AG04449 (cell line): ENCODE results near the gene DBF4B.
"Not testable (repeated sequence)": the region's sequence is repeated elsewhere in the genome, so short reads cannot be mapped to it uniquely, and the experiment has no call there.

Experiments used
- CTCF ChIA-PET: fragments of 350-600 bp; formaldehyde crosslinking; extraction: SDS; loops from one replicate; lab custom pipeline; 2021; ENCODE audit warnings: antibody characterized with exemption; lab: Yijun Ruan, JAX
- POLR2A ChIA-PET: fragments of 400-600, 350-600 bp; formaldehyde crosslinking; extraction: SDS; loops from one replicate; lab custom pipeline; 2020; ENCODE audit warnings: antibody characterized with exemption, inconsistent platforms; lab: Yijun Ruan, JAX
- DNase-seq: peaks from one replicate; pipeline ENCODE4 v3.0.0-alpha.2; 2010; ENCODE audit warnings: low read depth, low spot score
- H3K4me3 ChIP-seq: 2 replicates; pipeline ENCODE4 v1.5.1; 2011; ENCODE audit warnings: low read depth, mild to moderate bottlenecking, control low read depth, low read length
- TF ChIP-seq, protein P1 (sequence below): IDR thresholded peaks from one replicate; pipeline ENCODE4 v1.5.1; 2011; ENCODE audit warnings: mild to moderate bottlenecking, moderate library complexity, low read length, control low read depth, inconsistent platforms; ENCODE audit not compliant: insufficient read depth; ENCODE audit errors: missing control alignments

The DBF4B gene

DNA sequence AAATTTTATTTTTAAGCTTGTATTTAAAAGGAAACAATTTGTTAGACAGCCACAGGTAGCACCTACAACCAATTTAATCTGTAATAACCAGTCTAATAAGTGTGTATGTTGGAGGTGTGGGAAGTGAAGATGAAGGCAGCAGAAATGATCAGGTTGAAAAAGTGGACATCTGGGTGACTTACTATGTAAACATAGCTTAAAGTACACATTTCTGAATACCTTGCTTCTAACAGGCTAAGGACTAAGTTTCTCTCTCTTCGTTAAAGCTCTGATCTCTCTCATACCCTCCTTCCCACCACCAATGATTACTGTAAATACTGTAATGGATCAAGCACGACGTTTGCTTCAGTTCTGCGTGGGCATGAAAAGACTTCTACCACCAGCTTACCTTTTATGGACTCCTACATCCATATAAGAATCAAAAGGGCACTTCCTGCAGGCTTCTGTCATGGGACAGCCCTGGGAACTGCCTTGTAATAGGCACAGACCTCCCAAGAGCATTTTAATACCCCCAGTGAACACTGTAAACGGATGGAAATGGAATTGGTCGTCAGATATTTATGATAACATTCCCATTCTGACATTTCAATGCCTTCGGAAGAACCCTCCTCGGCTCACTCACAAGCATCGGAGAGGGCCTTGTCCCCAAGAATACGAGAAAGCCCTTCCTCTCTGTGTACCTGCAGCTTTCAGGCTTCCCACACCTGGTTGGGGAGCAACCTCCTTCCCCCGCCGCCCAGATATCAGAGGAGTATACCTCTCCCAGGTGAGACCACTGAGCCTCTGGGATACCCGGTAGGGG, 19.6 kb upstream of the DBF4B start:
- ChIA-PET POLR2A (no interaction called here), CTCF (interaction anchor here (0.6 to 1.5 kb wide), 4 partner anchors 16 to 155 kb away, joined by 3 to 7 read pairs (median 4); no protein-coding TSS in a partner anchor)
- TF ChIP-seq, protein P1, sequence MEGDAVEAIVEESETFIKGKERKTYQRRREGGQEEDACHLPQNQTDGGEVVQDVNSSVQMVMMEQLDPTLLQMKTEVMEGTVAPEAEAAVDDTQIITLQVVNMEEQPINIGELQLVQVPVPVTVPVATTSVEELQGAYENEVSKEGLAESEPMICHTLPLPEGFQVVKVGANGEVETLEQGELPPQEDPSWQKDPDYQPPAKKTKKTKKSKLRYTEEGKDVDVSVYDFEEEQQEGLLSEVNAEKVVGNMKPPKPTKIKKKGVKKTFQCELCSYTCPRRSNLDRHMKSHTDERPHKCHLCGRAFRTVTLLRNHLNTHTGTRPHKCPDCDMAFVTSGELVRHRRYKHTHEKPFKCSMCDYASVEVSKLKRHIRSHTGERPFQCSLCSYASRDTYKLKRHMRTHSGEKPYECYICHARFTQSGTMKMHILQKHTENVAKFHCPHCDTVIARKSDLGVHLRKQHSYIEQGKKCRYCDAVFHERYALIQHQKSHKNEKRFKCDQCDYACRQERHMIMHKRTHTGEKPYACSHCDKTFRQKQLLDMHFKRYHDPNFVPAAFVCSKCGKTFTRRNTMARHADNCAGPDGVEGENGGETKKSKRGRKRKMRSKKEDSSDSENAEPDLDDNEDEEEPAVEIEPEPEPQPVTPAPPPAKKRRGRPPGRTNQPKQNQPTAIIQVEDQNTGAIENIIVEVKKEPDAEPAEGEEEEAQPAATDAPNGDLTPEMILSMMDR: no peak
- no peak for DNase-seq
- H3K4me3 ChIP-seq: peak overlapping the region; percentile 98

DNA sequence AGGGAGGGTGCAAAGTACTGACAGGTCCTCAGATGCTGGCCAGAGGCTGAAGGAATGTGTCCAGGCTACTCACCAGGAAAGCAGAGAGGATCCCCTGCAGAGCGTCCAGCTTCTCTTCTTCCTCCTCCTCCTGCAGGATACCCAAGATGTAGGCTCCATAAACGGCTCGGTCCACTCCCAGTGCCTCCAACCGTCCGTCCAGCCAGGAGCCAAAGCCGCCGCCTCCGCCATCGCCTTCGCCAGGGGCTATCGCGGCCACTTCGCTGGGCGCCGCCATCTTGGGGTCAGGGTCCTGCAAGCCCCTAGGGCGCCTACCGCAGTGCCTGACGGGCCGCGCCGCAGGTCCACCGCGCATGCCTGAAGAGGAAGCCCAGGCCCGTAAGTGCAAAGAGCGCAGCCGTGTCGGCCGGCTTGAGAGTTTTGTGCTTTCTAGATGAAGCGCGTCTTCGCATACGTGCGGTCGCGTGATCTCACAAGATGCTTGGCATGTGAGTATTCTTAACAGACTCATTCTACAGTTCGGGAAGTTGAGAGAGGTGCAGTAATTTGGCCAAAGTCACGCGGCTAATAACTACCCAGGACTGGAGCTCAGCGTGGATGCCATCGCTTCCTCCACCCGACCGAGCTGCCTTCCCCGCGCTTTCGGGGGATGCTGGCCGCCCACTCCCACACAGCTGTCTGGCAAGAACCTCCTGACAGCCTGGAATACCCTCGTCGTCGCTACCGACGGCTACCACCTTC, 18.8 kb upstream of the DBF4B start, which contains the start of gene CCDC43:
Gene CCDC43 (minus strand): TSS at position 300 of the 741 bp plus-strand sequence. CDS start 23 bp downstream, at position 277.
- TF ChIP-seq, protein P1: no peak
- POLR2A ChIA-PET: no interaction called here
- DNase-seq: peak; percentile 59
- CTCF ChIA-PET: interaction anchor here (1.9 kb wide), 1 partner anchor 11 kb away, joined by 8 read pairs; no protein-coding TSS in a partner anchor
- peak within 1 kb of the TSS; percentile 98 for H3K4me3 ChIP-seq

DNA sequence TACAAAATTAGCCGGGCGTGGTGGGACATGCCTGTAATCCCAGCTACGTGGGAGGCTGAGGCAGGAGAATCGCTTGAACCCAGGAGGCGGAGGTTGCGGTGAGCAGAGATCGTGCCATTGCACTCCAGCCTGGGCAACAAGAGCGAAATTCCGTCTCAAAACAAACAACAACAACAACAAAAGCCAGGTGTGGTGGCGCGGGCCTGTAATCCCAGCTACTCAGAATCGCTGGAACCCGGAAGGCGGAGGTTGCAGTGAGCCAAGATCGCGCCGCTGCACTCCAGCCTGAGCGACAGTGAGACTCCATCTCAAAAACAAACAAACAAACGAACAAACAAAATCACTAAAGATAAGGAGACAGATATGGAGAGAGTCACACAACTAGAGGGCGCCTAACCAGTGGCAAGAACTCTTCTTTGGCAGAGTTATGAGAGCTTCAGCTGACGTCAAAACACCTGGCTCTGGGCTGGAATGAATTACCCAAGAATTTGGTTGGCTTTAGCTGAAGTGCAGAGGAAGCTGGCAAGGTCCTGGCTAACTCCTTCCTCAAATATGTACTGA, 17.6 kb upstream of the DBF4B start:
- POLR2A ChIA-PET, DNase-seq, H3K4me3 ChIP-seq: not testable (repeated sequence)
- CTCF ChIA-PET: interaction anchor here (1.1 to 1.9 kb wide), 5 partner anchors 10 to 328 kb away, joined by 3 to 8 read pairs (median 3); partner anchors contain the start of gene FAM171A2

DNA sequence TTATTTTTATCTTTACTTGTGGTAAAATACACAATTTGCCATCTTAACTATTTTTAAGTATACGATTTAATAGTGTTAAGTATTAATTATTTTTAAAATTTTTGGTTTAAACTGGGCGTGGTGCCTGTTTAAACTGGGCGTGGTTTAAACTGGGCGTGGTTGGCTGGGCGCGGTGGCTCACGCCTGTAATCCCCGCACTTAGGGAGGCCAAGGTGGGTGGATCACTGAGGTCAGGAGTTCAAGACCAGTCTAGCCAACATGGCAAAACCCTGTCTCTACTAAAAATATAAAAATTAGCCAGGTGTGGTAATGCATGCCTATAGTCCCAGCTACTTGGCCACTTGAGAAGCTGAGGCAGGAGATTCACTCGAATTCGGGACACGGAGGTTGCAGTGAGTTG, 14.9 kb upstream of the DBF4B start:
- TF ChIP-seq, protein P1: no peak
- DNase-seq: no peak
- CTCF ChIA-PET: interaction anchor here (1.0 to 1.6 kb wide), 2 partner anchors 7 to 10 kb away, joined by 3 to 5 read pairs; no protein-coding TSS in a partner anchor
- no peak overlapping the region for H3K4me3 ChIP-seq
- POLR2A ChIA-PET: no interaction called here

DNA sequence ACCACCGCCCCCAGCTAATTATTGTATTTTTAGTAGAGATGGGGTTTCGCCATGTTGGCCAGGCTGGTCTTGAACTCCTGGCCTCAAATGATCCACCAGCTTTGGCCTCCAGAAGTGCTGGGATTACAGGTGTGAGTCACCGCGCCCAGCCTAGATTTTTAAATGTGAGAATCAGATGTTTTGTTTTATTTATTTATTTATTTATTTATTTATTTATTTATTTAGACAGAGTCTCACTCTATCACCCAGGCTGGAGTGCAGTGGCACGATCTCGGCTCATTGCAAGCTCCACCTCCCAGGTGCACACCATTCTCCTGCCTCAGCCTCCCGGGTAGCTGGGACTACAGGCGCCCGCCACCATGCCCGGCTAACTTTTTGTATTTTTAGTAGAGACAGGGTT, 8.2 kb upstream of the DBF4B start:
- not testable (repeated sequence) for H3K4me3 ChIP-seq, DNase-seq
- CTCF ChIA-PET: interaction anchor here (1.2 to 1.7 kb wide), 3 partner anchors 7 to 16 kb away, joined by 3 to 8 read pairs (median 5); no protein-coding TSS in a partner anchor
- POLR2A ChIA-PET: interaction anchor here (0.6 kb wide), 1 partner anchor 34 kb away, joined by 3 read pairs; no protein-coding TSS in a partner anchor

DNA sequence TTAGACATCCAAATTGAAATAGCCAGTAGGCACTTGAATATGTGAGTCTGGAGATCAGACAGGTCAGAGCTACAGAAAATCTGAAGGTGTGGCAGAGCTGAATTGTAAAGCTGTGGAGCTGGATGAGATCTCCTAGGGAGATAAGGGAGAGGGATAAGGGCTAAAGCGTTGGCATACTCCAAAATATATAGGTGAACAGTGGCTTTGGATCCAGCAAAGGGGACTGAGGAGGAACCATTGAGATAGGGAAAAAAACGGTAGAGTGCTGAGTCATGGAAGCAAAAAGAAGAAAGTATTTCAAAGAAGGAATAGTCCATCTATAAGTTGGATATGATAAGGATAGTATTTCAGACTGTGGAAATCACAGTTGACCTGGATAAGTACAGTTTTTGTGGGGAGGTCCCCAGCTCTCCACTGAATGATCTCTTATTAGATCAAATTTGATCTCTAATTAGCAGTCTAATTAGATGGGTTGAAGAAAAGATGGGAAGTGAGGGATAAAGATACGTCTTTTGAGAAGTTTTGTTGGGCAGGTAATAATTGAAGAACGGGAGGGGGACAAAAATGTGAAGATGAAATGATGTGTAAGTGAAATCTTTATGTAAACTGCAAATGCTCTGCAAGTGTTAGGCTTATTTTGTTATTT, 587 bp upstream of the DBF4B start:
- no peak for DNase-seq
- ChIA-PET POLR2A (no interaction called here), CTCF (no interaction called here)
- TF ChIP-seq, protein P1: no peak
- peak overlapping the region; percentile 96 for H3K4me3 ChIP-seq
